ENCODE results near the gene ARF5. TPM values are rescaled to one million over a fixed set of nuclear protein-coding genes. Genes with fewer than 3 reads are reported as not detected.

The ARF5 gene
- total RNA-seq, 1 experiment from 2014 or later, result 163 TPM

DNA sequence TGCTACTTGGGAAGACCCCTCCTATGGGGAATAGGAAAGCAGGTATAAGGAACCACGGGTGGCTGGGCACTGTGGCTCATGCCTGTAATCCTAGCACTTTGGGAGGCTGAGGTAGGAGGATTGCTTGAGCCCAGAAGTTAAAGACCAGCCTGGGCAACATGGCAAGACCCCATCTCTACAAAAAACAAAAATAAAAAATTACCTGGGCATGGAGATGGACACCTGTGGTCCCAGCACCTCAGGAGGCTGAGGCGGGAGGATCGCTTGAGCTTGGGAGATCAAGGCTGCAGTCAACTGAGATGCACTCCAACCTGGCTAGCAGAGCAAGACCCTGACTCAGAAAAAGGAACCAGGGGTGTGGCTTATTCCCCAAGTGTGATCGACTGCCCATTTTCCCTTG, 4.3 kb downstream of the ARF5 start:
- Histone ChIP-seq H2AFZ (ENCODE audit: low read length) (no peak overlapping the region), H3K27ac (ENCODE audit: low read length) (no peak overlapping the region), H3K27me3 (ENCODE audit: low read length) (no peaks in the 10 kb centered on the region), H3K4me1 (ENCODE audit: insufficient read depth, low read length) (peaks cover 11% of the 10 kb centered on the region), H3K9me2 (replicated peaks; ENCODE audit: low read length) (no peaks in the 10 kb centered on the region), H3K9me3 (ENCODE audit: low read length) (no peaks in the 10 kb centered on the region), H3K36me3 (ENCODE audit: low read depth, low read length) (peaks cover 10% of the 10 kb centered on the region), H3K4me2 (ENCODE audit: low read length) (no peak overlapping the region), H3K79me2 (ENCODE audit: low read length) (peaks cover 17% of the 10 kb centered on the region), H3K9ac (ENCODE audit: low read length) (no peak overlapping the region), H3K4me3 (ENCODE audit: low read length) (no peak overlapping the region), H4K20me1 (ENCODE audit: low read length) (0 out of 2 replicates have a peak, but pooled peaks cover 11% of the 10 kb centered on the region), H3F3A (ENCODE audit: low read length, unreplicated experiment) (no peaks in the 10 kb centered on the region)
- BruUV-seq (replicated peaks), result no TSS peak
- ChIA-PET CTCF (no interaction called here), POLR2A (ENCODE audit: unreplicated experiment) (no interaction called here)
- TF ChIP-seq, protein P1, sequence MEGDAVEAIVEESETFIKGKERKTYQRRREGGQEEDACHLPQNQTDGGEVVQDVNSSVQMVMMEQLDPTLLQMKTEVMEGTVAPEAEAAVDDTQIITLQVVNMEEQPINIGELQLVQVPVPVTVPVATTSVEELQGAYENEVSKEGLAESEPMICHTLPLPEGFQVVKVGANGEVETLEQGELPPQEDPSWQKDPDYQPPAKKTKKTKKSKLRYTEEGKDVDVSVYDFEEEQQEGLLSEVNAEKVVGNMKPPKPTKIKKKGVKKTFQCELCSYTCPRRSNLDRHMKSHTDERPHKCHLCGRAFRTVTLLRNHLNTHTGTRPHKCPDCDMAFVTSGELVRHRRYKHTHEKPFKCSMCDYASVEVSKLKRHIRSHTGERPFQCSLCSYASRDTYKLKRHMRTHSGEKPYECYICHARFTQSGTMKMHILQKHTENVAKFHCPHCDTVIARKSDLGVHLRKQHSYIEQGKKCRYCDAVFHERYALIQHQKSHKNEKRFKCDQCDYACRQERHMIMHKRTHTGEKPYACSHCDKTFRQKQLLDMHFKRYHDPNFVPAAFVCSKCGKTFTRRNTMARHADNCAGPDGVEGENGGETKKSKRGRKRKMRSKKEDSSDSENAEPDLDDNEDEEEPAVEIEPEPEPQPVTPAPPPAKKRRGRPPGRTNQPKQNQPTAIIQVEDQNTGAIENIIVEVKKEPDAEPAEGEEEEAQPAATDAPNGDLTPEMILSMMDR (conservative IDR thresholded peaks at IDR 0.05; ENCODE audit: low read depth, low read length), result no peak
- no peak for TF ChIP-seq EZH2 (IDR thresholded peaks at IDR 0.05; ENCODE audit: low read length, unreplicated experiment)
- TF ChIP-seq EZH2phosphoT487 (IDR thresholded peaks at IDR 0.05; ENCODE audit: borderline replicate concordance, low read length), result no peak
- DNase-seq, result no peak
- ATAC-seq, result no peak
- intact Hi-C loops (cut with micrococcal nuclease), result loop anchor here (5.0 kb wide), 1 partner anchor 50 kb away; no protein-coding TSS in a partner anchor

DNA sequence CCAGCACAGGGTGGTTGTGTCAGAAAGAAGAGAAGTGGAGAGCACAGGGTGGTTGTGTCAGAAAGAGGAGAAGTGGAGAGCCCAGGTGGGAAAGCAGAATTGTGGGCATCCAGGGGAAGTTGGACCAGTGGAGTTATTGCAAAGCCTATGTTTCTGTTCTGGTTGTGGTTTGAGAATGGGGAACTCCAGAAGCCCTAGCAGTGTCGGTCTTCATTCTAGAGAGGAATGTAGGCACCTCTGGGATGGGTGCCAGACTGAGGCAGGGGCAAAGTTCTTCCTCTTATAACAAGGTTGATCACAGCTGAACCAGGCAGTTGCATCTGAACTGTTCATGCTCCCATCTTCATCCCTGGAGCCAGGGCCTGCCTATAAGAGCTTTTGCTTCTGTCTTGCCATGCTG, 6.3 kb downstream of the ARF5 start:
- Histone ChIP-seq H2AFZ (ENCODE audit: low read length) (no peak overlapping the region), H3K36me3 (ENCODE audit: low read depth, low read length) (peaks cover 10% of the 10 kb centered on the region), H4K20me1 (ENCODE audit: low read length) (0 out of 2 replicates have a peak, but pooled peaks cover 5% of the 10 kb centered on the region), H3K79me2 (ENCODE audit: low read length) (peaks cover 5% of the 10 kb centered on the region), H3K9me3 (ENCODE audit: low read length) (no peaks in the 10 kb centered on the region), H3K4me3 (ENCODE audit: low read length) (no peak overlapping the region), H3K27ac (ENCODE audit: low read length) (no peak overlapping the region), H3K9ac (ENCODE audit: low read length) (no peak overlapping the region), H3K9me2 (replicated peaks; ENCODE audit: low read length) (no peaks in the 10 kb centered on the region), H3K4me2 (ENCODE audit: low read length) (no peak overlapping the region), H3K4me1 (ENCODE audit: insufficient read depth, low read length) (peaks cover 1% of the 10 kb centered on the region), H3K27me3 (ENCODE audit: low read length) (no peaks in the 10 kb centered on the region), H3F3A (ENCODE audit: low read length, unreplicated experiment) (no peaks in the 10 kb centered on the region)
- TF ChIP-seq, protein P1 (conservative IDR thresholded peaks at IDR 0.05; ENCODE audit: low read depth, low read length), result no peak
- TF ChIP-seq EZH2phosphoT487 (IDR thresholded peaks at IDR 0.05; ENCODE audit: borderline replicate concordance, low read length), result no peak
- no peak for TF ChIP-seq EZH2 (IDR thresholded peaks at IDR 0.05; ENCODE audit: low read length, unreplicated experiment)
- no TSS peak for BruUV-seq (replicated peaks)
- ChIA-PET CTCF (no interaction called here), POLR2A (ENCODE audit: unreplicated experiment) (no interaction called here)
- no peak for DNase-seq
- intact Hi-C loops (cut with micrococcal nuclease), result loop anchor here (5.0 kb wide), 1 partner anchor 48 kb away; no protein-coding TSS in a partner anchor
- no peak for ATAC-seq

DNA sequence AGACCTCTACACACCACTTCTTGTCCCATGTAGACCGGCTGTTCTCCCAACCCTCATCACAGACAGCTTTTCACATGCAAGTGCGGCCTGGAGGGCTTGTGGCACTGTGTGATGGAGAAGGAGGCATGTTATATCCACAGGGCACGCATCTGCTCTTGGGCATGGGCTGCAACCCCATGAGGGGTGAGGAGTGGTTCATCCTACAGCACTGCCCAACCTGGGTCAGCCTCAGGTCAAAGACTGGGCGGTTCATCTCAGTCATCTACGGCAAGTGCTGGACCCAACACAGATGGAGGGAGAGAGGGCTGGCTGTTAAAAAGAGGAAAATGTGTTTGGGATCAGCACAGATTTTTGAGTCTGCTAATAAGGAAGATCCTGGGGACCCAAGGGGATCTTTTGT, 7.5 kb downstream of the ARF5 start:
- peaks cover 3% of the 10 kb centered on the region; the same call in 1 of the 2 replicates for H3K36me3 ChIP-seq (ENCODE audit: low read depth, low read length)
- H3K9me2 ChIP-seq (replicated peaks; ENCODE audit: low read length), result no peaks in the 10 kb centered on the region
- no peaks in the 10 kb centered on the region for H3K27me3 ChIP-seq (ENCODE audit: low read length)
- no peaks in the 10 kb centered on the region for H3K9me3 ChIP-seq (ENCODE audit: low read length)
- no peak overlapping the region for H3K9ac ChIP-seq (ENCODE audit: low read length)
- H3K4me1 ChIP-seq (ENCODE audit: insufficient read depth, low read length), result no peaks in the 10 kb centered on the region
- intact Hi-C loops (cut with micrococcal nuclease), result no loop called here
- no peak overlapping the region for H2AFZ ChIP-seq (ENCODE audit: low read length)
- ChIA-PET CTCF (no interaction called here), POLR2A (ENCODE audit: unreplicated experiment) (no interaction called here)
- no peaks in the 10 kb centered on the region for H4K20me1 ChIP-seq (ENCODE audit: low read length)
- ATAC-seq, result no peak
- H3K27ac ChIP-seq (ENCODE audit: low read length), result no peak overlapping the region
- H3K4me2 ChIP-seq (ENCODE audit: low read length), result no peak overlapping the region
- DNase-seq, result no peak
- no peaks in the 10 kb centered on the region for H3F3A ChIP-seq (ENCODE audit: low read length, unreplicated experiment)
- no peaks in the 10 kb centered on the region for H3K79me2 ChIP-seq (ENCODE audit: low read length)
- TF ChIP-seq, protein P1 (conservative IDR thresholded peaks at IDR 0.05; ENCODE audit: low read depth, low read length), result no peak
- TF ChIP-seq EZH2phosphoT487 (IDR thresholded peaks at IDR 0.05; ENCODE audit: borderline replicate concordance, low read length), result no peak
- no peak for TF ChIP-seq EZH2 (IDR thresholded peaks at IDR 0.05; ENCODE audit: low read length, unreplicated experiment)
- no peak overlapping the region for H3K4me3 ChIP-seq (ENCODE audit: low read length)
- no TSS peak for BruUV-seq (replicated peaks)
